Measurements from ENCODE around the gene YIF1A.

DNA sequence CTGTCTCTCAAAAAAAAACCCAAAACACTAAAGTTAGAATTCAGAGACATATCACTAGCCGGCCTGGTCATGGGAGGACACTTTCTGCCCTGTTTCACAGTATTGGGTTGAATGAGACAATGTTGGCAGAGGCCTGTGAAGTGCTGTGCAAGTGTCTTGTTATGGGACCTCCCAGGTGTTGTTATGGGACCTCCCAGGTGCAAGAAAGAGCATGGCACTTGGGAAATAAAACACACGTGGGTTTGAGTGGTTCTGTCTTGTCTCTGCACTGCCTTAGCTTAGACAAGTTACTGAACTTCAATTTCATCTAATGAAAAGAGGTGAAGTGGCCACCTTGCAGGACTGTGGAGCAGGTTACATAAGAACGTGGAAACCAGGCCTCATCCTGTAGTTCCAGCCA is 49.4 kb downstream of the YIF1A start:
- TF ChIP-seq, protein P1, sequence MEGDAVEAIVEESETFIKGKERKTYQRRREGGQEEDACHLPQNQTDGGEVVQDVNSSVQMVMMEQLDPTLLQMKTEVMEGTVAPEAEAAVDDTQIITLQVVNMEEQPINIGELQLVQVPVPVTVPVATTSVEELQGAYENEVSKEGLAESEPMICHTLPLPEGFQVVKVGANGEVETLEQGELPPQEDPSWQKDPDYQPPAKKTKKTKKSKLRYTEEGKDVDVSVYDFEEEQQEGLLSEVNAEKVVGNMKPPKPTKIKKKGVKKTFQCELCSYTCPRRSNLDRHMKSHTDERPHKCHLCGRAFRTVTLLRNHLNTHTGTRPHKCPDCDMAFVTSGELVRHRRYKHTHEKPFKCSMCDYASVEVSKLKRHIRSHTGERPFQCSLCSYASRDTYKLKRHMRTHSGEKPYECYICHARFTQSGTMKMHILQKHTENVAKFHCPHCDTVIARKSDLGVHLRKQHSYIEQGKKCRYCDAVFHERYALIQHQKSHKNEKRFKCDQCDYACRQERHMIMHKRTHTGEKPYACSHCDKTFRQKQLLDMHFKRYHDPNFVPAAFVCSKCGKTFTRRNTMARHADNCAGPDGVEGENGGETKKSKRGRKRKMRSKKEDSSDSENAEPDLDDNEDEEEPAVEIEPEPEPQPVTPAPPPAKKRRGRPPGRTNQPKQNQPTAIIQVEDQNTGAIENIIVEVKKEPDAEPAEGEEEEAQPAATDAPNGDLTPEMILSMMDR (IDR thresholded peaks at IDR 0.05) = no peak
- TF ChIP-seq POLR2AphosphoS5 (IDR thresholded peaks at IDR 0.05) (no peak), POLR2A (IDR thresholded peaks at IDR 0.05) (no peak)
